CD1c-positive myeloid dendritic cell (primary cell): ENCODE data around the gene ETNPPL.

ENCODE experiments used
- DNase-seq: peaks from one replicate; pipeline ENCODE4 v3.0.0-alpha.2; 2016; ENCODE audit errors: extremely low spot score

Gene ETNPPL

GRCh38 chr4:108762559-108763225, at the start of gene ETNPPL:
ETNPPL (minus strand) TSS chr4:108763053; CDS start chr4:108762898, 155 bp downstream.
- DNase-seq, result no peak

- no peak for DNase-seq
Observed at GRCh38 chr4:108811486-108811885, 48.6 kb upstream of the ETNPPL start.

GRCh38 chr4:108810087-108810486, 47.2 kb upstream of the ETNPPL start:
- DNase-seq, result no peak

GRCh38 chr4:108804648-108805273, 41.9 kb upstream of the ETNPPL start:
- DNase-seq, result no peak

GRCh38 chr4:108799306-108799705, 36.5 kb upstream of the ETNPPL start:
- no peak for DNase-seq

GRCh38 chr4:108796173-108796572, 33.3 kb upstream of the ETNPPL start:
- no peak for DNase-seq

GRCh38 chr4:108795733-108796132, 32.9 kb upstream of the ETNPPL start:
- DNase-seq, result no peak

GRCh38 chr4:108794136-108794535, 31.3 kb upstream of the ETNPPL start:
- no peak for DNase-seq

- no peak for DNase-seq
Observed at GRCh38 chr4:108793415-108793814, 30.6 kb upstream of the ETNPPL start.

GRCh38 chr4:108788731-108789130, 25.9 kb upstream of the ETNPPL start:
- no peak for DNase-seq

GRCh38 chr4:108787724-108788123, 24.9 kb upstream of the ETNPPL start:
- no peak for DNase-seq

- DNase-seq, result no peak
Observed at GRCh38 chr4:108787106-108787505, 24.3 kb upstream of the ETNPPL start.

GRCh38 chr4:108786351-108786750, 23.5 kb upstream of the ETNPPL start:
- DNase-seq, result no peak

- DNase-seq, result no peak
Observed at GRCh38 chr4:108783665-108784463, 21.0 kb upstream of the ETNPPL start.

- no peak for DNase-seq
Observed at GRCh38 chr4:108779958-108780357, 17.1 kb upstream of the ETNPPL start.

GRCh38 chr4:108777388-108777787, 14.5 kb upstream of the ETNPPL start:
- DNase-seq, result no peak

GRCh38 chr4:108775921-108776320, 13.1 kb upstream of the ETNPPL start:
- no peak for DNase-seq

GRCh38 chr4:108774809-108775530, 12.1 kb upstream of the ETNPPL start:
- no peak for DNase-seq

- DNase-seq, result no peak
Observed at GRCh38 chr4:108772402-108772801, 9.5 kb upstream of the ETNPPL start.

GRCh38 chr4:108766058-108766457, 3.2 kb upstream of the ETNPPL start:
- no peak for DNase-seq

GRCh38 chr4:108763986-108764385, 1.1 kb upstream of the ETNPPL start:
- no peak for DNase-seq

- no peak for DNase-seq
Observed at GRCh38 chr4:108763226-108763593, 357 bp upstream of the ETNPPL start.
